H9 (cell line): ENCODE results near the gene ITPR1. TPM values are rescaled to one million over a fixed set of nuclear protein-coding genes. Genes with fewer than 3 reads are reported as not detected.

Experiments used
- DNase-seq: peaks from one replicate; pipeline ENCODE4 v3.0.0-alpha.2; 2017
- H2AFZ ChIP-seq: one replicate; pipeline ENCODE4 v1.6.1; 2013; ENCODE audit warnings: mild to moderate bottlenecking, low read length, control low read depth, moderate library complexity
- H2AK5ac ChIP-seq: 2 replicates; pipeline ENCODE4 v1.6.1; 2013; ENCODE audit warnings: low read length, control low read depth, mixed read lengths; ENCODE audit not compliant: insufficient read length
- H2BK120ac ChIP-seq: one replicate; pipeline ENCODE4 v1.6.1; 2013; ENCODE audit warnings: low read depth, mild to moderate bottlenecking, low read length, control low read depth, inconsistent platforms; ENCODE audit not compliant: poor library complexity, severe bottlenecking
- H2BK12ac ChIP-seq: 2 replicates; pipeline ENCODE4 v1.6.1; 2013; ENCODE audit warnings: low read length, control low read depth, mixed read lengths, low read depth; ENCODE audit not compliant: insufficient read length
- H2BK15ac ChIP-seq: 2 replicates; pipeline ENCODE4 v1.6.1; 2013; ENCODE audit warnings: low read depth, low read length, control low read depth
- H2BK20ac ChIP-seq: one replicate; pipeline ENCODE4 v1.6.1; 2013; ENCODE audit warnings: low read depth, mild to moderate bottlenecking, low read length, control low read depth, inconsistent platforms; ENCODE audit not compliant: poor library complexity, severe bottlenecking
- H2BK5ac ChIP-seq: 2 replicates; pipeline ENCODE4 v1.6.1; 2013; ENCODE audit warnings: low read length, control low read depth, mixed read lengths; ENCODE audit not compliant: insufficient read length
- H3K14ac ChIP-seq: 2 replicates; pipeline ENCODE4 v1.6.1; 2013; ENCODE audit warnings: low read length, control low read depth; ENCODE audit not compliant: insufficient read depth
- H3K18ac ChIP-seq: 2 replicates; pipeline ENCODE4 v1.6.1; 2013; ENCODE audit warnings: low read depth, mild to moderate bottlenecking, mixed read lengths, low read length, control low read depth; ENCODE audit not compliant: insufficient read length
- H3K23ac ChIP-seq: 2 replicates; pipeline ENCODE4 v1.6.1; 2013; ENCODE audit warnings: low read length, control low read depth, mixed read lengths, low read depth; ENCODE audit not compliant: insufficient read length
- H3K23me2 ChIP-seq: 2 replicates; pipeline ENCODE4 v1.6.1; 2013; ENCODE audit warnings: low read depth, mild to moderate bottlenecking, mixed read lengths, low read length, control low read depth; ENCODE audit not compliant: insufficient read length, poor library complexity, severe bottlenecking
- H3K27ac ChIP-seq: 2 replicates; pipeline ENCODE4 v1.5.1; 2013; ENCODE audit warnings: low read length, control low read depth, mixed read lengths, low read depth; ENCODE audit not compliant: insufficient read length
- H3K27me3 ChIP-seq: 2 replicates; pipeline ENCODE4 v1.6.1; 2013; ENCODE audit warnings: low read length, control low read depth, inconsistent platforms; ENCODE audit not compliant: insufficient read depth
- H3K4ac ChIP-seq: 2 replicates; pipeline ENCODE4 v1.6.1; 2013; ENCODE audit warnings: low read depth, mild to moderate bottlenecking, control low read depth, inconsistent platforms, low read length, moderate library complexity
- H3K4me1 ChIP-seq: 2 replicates; pipeline ENCODE4 v1.6.1; 2013; ENCODE audit warnings: low read length, control low read depth, inconsistent platforms; ENCODE audit not compliant: insufficient read depth
- H3K4me2 ChIP-seq: 2 replicates; pipeline ENCODE4 v1.6.1; 2013; ENCODE audit warnings: low read length, control low read depth, mixed read lengths; ENCODE audit not compliant: insufficient read length, insufficient read depth
- H3K56ac ChIP-seq: 2 replicates; pipeline ENCODE4 v1.6.1; 2013; ENCODE audit warnings: low read depth, mild to moderate bottlenecking, mixed read lengths, low read length, control low read depth; ENCODE audit not compliant: insufficient read length
- H3K79me1 ChIP-seq: 2 replicates; pipeline ENCODE4 v1.6.1; 2013; ENCODE audit warnings: low read depth, mild to moderate bottlenecking, moderate library complexity, low read length, control low read depth, inconsistent platforms; ENCODE audit not compliant: insufficient read depth, poor library complexity, severe bottlenecking
- H3K79me2 ChIP-seq: 2 replicates; pipeline ENCODE4 v1.6.1; 2013; ENCODE audit warnings: low read length, control low read depth, inconsistent platforms; ENCODE audit not compliant: insufficient read depth
- H3K9ac ChIP-seq: 2 replicates; pipeline ENCODE4 v1.6.1; 2013; ENCODE audit warnings: low read length, control low read depth, mixed read lengths; ENCODE audit not compliant: insufficient read length; ENCODE audit errors: extremely low read depth
- H3K9me3 ChIP-seq: one replicate; pipeline ENCODE4 v1.6.1; 2013; ENCODE audit warnings: low read depth, low read length, inconsistent platforms; ENCODE audit not compliant: control insufficient read depth
- H3T11ph ChIP-seq: one replicate; pipeline ENCODE4 v1.6.1; 2013; ENCODE audit warnings: mild to moderate bottlenecking, low read length, control low read depth, inconsistent platforms
- H4K20me1 ChIP-seq: one replicate; pipeline ENCODE4 v1.6.1; 2013; ENCODE audit not compliant: control insufficient read depth, insufficient read length, insufficient read depth
- H4K5ac ChIP-seq: 2 replicates; pipeline ENCODE4 v1.6.1; 2013; ENCODE audit warnings: low read depth, mild to moderate bottlenecking, mixed read lengths, low read length, control low read depth; ENCODE audit not compliant: insufficient read length
- H4K8ac ChIP-seq: replicated peaks from 2 replicates; pipeline ENCODE4 v1.6.1; 2013; ENCODE audit warnings: low read length, control low read depth, mixed read lengths, low read depth; ENCODE audit not compliant: insufficient read length
- H4K91ac ChIP-seq: 2 replicates; pipeline ENCODE4 v1.6.1; 2013; ENCODE audit warnings: low read depth, mild to moderate bottlenecking, moderate library complexity, mixed read lengths, low read length, control low read depth; ENCODE audit not compliant: insufficient read length
- H3K27ac Mint-ChIP-seq, 3 experiments: 2 replicates in 2 of 3; 3 replicates in 1 of 3; pipeline ENCODE4 v1.8.0; 2020 to 2021; ENCODE audit warnings: mixed read lengths in 3 of 3, mild to moderate bottlenecking in 1 of 3, moderate library complexity in 1 of 3
- H3K27me3 Mint-ChIP-seq: 2 replicates; pipeline ENCODE4 v1.8.0; 2021; ENCODE audit warnings: low read depth, mild to moderate bottlenecking, moderate library complexity, mixed read lengths
- H3K36me3 Mint-ChIP-seq, 3 experiments: 2 replicates in 2 of 3; 3 replicates in 1 of 3; pipeline ENCODE4 v1.8.0; 2020 to 2021; ENCODE audit warnings: low read depth in 3 of 3, mixed read lengths in 3 of 3; ENCODE audit not compliant: insufficient read depth in 1 of 3
- H3K4me1 Mint-ChIP-seq, 2 experiments: 2 replicates each; pipeline ENCODE4 v1.8.0; 2020; ENCODE audit warnings: mixed read lengths in 2 of 2
- H3K4me3 Mint-ChIP-seq, 2 experiments: 2 replicates in 1 of 2; 3 replicates in 1 of 2; pipeline ENCODE4 v1.8.0; 2020 to 2021; ENCODE audit warnings: mild to moderate bottlenecking in 2 of 2, mixed read lengths in 2 of 2, moderate library complexity in 1 of 2
- H3K9me3 Mint-ChIP-seq, 2 experiments: 2 replicates in 1 of 2; 3 replicates in 1 of 2; pipeline ENCODE4 v1.8.0; 2020; ENCODE audit warnings: mild to moderate bottlenecking in 2 of 2, mixed read lengths in 2 of 2, moderate library complexity in 1 of 2
- WGBS: extraction: QIAGEN DNeasy Blood & Tissue Kit; methylation state at CpG from one replicate; pipeline ENCODE4 v1.1.7; 2013; ENCODE audit warnings: missing lambda C conversion rate, low lambda C conversion rate, mixed read lengths; ENCODE audit not compliant: insufficient read length; ENCODE audit errors: extremely low coverage; 5-methylcytosine and 5-hydroxymethylcytosine counted together
- total RNA-seq: library from RNA; stranded (reverse); gene quantifications from 2 replicates; pipeline ENCODE4 v1.2.1, GENCODE V29; 2021
- TF ChIP-seq, protein P1 (sequence below): fragments of 200-600 bp; sonication (generic); conservative IDR thresholded peaks from 3 replicates; pipeline ENCODE4 v1.8.0; 2021; ENCODE audit warnings: antibody characterized with exemption, mild to moderate bottlenecking

Gene ITPR1
- total RNA-seq, 1 experiment from 2014 or later, result 4.2 TPM

DNA sequence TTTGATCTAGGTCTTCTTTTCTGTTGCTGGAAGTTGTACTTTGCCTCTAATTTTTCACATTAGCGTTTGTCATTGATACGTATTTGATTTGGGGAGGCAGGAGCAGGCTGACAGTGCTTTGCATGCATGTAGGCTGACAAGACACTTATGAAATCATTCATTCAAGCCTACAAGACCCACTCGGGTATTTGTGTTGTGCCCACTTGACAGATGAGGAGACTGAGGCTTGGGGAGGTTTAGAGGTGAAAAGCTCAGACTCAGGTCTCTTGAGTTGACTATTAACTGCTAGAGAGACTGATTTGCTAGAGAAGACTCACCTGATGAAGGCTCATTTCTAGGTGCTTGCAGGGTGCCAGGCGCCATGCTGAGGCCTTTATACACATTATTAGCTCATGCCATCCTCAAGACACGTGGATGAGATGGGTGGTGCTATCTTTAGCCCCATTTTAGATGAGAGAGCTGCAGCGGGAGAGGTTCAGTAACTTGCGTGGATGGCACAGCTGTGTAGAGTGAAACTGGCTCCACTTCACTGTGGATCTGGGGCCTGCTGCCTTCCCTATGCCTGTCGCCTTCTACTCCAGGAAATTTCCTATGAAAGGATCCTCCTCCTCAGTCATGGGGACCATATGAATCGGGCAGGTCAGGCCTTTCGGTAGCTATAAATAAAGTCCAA, 192.7 kb downstream of the ITPR1 start:
- Histone ChIP-seq H2BK5ac (no peak overlapping the region), H2BK12ac (no peak overlapping the region), H4K5ac (no peak overlapping the region), H2AK5ac (no peak overlapping the region), H4K20me1 (no peaks in the 10 kb centered on the region), H3K23ac (no peak overlapping the region), H2BK120ac (no peak overlapping the region), H3K14ac (no peak overlapping the region), H4K91ac (no peak overlapping the region), H4K8ac (no peak overlapping the region), H3K27ac (no peak overlapping the region), H3K79me2 (no peaks in the 10 kb centered on the region), H3T11ph (no peak overlapping the region), H3K23me2 (no peaks in the 10 kb centered on the region), H3K56ac (no peak overlapping the region), H3K4me1 (peaks cover 2% of the 10 kb centered on the region; the same call in 1 of the 2 replicates), H3K18ac (no peak overlapping the region), H2BK20ac (no peak overlapping the region), H2AFZ (no peak overlapping the region), H3K9me3 (no peaks in the 10 kb centered on the region), H3K4me2 (no peak overlapping the region), H2BK15ac (no peak overlapping the region), H3K27me3 (no peaks in the 10 kb centered on the region), H3K79me1 (no peaks in the 10 kb centered on the region), H3K9ac (no peak overlapping the region), H3K4ac (no peak overlapping the region)
- no peak for DNase-seq
- peaks cover 0 to 7% of the 10 kb centered on the region in 2 experiments; a peak in 3 of 5 replicates for H3K9me3 Mint-ChIP-seq
- peaks cover 5 to 6% of the 10 kb centered on the region in 2 experiments; a peak in 2 of 4 replicates for H3K4me1 Mint-ChIP-seq
- H3K27ac Mint-ChIP-seq, result peak overlapping the region in 1 of 3 experiments; percentile 6; a peak in 1 of 7 replicates
- H3K4me3 Mint-ChIP-seq, result no peak overlapping the region
- TF ChIP-seq, protein P1, sequence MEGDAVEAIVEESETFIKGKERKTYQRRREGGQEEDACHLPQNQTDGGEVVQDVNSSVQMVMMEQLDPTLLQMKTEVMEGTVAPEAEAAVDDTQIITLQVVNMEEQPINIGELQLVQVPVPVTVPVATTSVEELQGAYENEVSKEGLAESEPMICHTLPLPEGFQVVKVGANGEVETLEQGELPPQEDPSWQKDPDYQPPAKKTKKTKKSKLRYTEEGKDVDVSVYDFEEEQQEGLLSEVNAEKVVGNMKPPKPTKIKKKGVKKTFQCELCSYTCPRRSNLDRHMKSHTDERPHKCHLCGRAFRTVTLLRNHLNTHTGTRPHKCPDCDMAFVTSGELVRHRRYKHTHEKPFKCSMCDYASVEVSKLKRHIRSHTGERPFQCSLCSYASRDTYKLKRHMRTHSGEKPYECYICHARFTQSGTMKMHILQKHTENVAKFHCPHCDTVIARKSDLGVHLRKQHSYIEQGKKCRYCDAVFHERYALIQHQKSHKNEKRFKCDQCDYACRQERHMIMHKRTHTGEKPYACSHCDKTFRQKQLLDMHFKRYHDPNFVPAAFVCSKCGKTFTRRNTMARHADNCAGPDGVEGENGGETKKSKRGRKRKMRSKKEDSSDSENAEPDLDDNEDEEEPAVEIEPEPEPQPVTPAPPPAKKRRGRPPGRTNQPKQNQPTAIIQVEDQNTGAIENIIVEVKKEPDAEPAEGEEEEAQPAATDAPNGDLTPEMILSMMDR, result no peak
- no CpG with 5 or more reads among the region's 10 CpGs for WGBS
- H3K36me3 Mint-ChIP-seq, result peaks cover 4 to 10% (median 5%) of the 10 kb centered on the region in 3 experiments; a peak in 4 of 7 replicates
- no peaks in the 10 kb centered on the region for H3K27me3 Mint-ChIP-seq
